BLaER1 treated with 17β-estradiol and CSF1 and Interleukin-3, amounts not matched to agents 10 nM and 100 nM (cell line): Measurements from ENCODE around the gene SF3A2.
A peak's percentile ranks its signal among the peaks of the same experiment; 100 is the strongest.
"Not testable (repeated sequence)": the region's sequence is repeated elsewhere in the genome, so short reads cannot be mapped to it uniquely, and the experiment has no call there.

Experiments
- H3K27ac ChIP-seq, 11 experiments: shearing (Covaris generic); formaldehyde crosslinking; 2 replicates each; pipeline ENCODE4 v1.8.1; 2022
- H3K27me3 ChIP-seq, 11 experiments: shearing (Covaris generic); formaldehyde crosslinking; 2 replicates each; pipeline ENCODE4 v1.8.1; 2022
- H3K36me3 ChIP-seq, 11 experiments: shearing (Covaris generic); formaldehyde crosslinking; 2 replicates each; pipeline ENCODE4 v1.8.1; 2022
- H3K4me1 ChIP-seq, 10 experiments: shearing (Covaris generic); formaldehyde crosslinking; 2 replicates each; pipeline ENCODE4 v1.8.1; 2022
- H3K4me2 ChIP-seq, 11 experiments: shearing (Covaris generic); formaldehyde crosslinking; 2 replicates each; pipeline ENCODE4 v1.8.1; 2022
- H3K4me3 ChIP-seq, 10 experiments: shearing (Covaris generic); formaldehyde crosslinking; 2 replicates each; pipeline ENCODE4 v1.8.1; 2022
- H3K9ac ChIP-seq, 11 experiments: shearing (Covaris generic); formaldehyde crosslinking; 2 replicates each; pipeline ENCODE4 v1.8.1; 2022
- H3K9me3 ChIP-seq, 11 experiments: shearing (Covaris generic); formaldehyde crosslinking; replicated peaks in 1 of 11; 2 replicates each; pipeline ENCODE4 v1.8.1; 2022
- H4K20me1 ChIP-seq, 11 experiments: shearing (Covaris generic); formaldehyde crosslinking; 2 replicates each; pipeline ENCODE4 v1.8.1; 2022
- Cebpa-rat ChIP-seq, 11 experiments: shearing (Covaris generic); IDR thresholded peaks; 2 replicates each; pipeline ENCODE4 v1.8.1; 2022

SF3A2 gene

GRCh38 chr19:2276429-2276986 lies 39.9 kb downstream of the SF3A2 start:
- Histone ChIP-seq H3K36me3 (peaks cover 39 to 52% (median 48%) of the 10 kb centered on the region in 11 experiments), H3K9me3 (no peaks in the 10 kb centered on the region), H3K27me3 (no peaks in the 10 kb centered on the region), H3K4me1 (peaks cover 55 to 94% (median 87%) of the 10 kb centered on the region in 10 experiments), H3K4me3 (no peak overlapping the region), H3K27ac (no peak overlapping the region), H4K20me1 (peaks cover 53 to 97% (median 74%) of the 10 kb centered on the region in 11 experiments), H3K4me2 (peak overlapping the region in 10 of 11 experiments; percentile 3 to 100 (median 44); a peak in 14 of 22 replicates), H3K9ac (peak overlapping the region in 1 of 11 experiments; percentile 17; a peak in 1 of 22 replicates)
- no peak for TF ChIP-seq Cebpa-rat (IDR thresholded peaks at IDR 0.05)

- Histone ChIP-seq H3K27me3 (no peaks in the 10 kb centered on the region), H3K9me3 (no peaks in the 10 kb centered on the region), H3K36me3 (peaks cover 33 to 46% (median 42%) of the 10 kb centered on the region in 11 experiments), H3K4me2 (peak overlapping the region in 9 of 11 experiments; percentile 9 to 100 (median 39); a peak in 16 of 22 replicates), H3K4me3 (no peak overlapping the region), H3K9ac (no peak overlapping the region; a peak in 1 of 22 replicates), H3K27ac (no peak overlapping the region; a peak in 1 of 22 replicates), H4K20me1 (peaks cover 46 to 97% (median 68%) of the 10 kb centered on the region in 11 experiments), H3K4me1 (peaks cover 56 to 94% (median 87%) of the 10 kb centered on the region in 10 experiments)
- no peak for TF ChIP-seq Cebpa-rat (IDR thresholded peaks at IDR 0.05)
These were observed 40.5 kb downstream of the SF3A2 start for GRCh38 chr19:2277138-2277537.

- no peak for TF ChIP-seq Cebpa-rat (IDR thresholded peaks at IDR 0.05)
- H3K9ac ChIP-seq, result no peak overlapping the region
- H3K27ac ChIP-seq, result no peak overlapping the region
- H3K27me3 ChIP-seq, result no peaks in the 10 kb centered on the region
- peaks cover 56 to 95% (median 88%) of the 10 kb centered on the region in 10 experiments for H3K4me1 ChIP-seq
- H3K4me2 ChIP-seq, result peak overlapping the region in 6 of 11 experiments; percentile 12 to 54 (median 27); a peak in 8 of 22 replicates
- H4K20me1 ChIP-seq, result peaks cover 32 to 97% (median 53%) of the 10 kb centered on the region in 11 experiments
- H3K36me3 ChIP-seq, result peaks cover 20 to 32% (median 29%) of the 10 kb centered on the region in 11 experiments
- H3K4me3 ChIP-seq, result no peak overlapping the region
- H3K9me3 ChIP-seq, result no peaks in the 10 kb centered on the region
These were observed 42.0 kb downstream of the SF3A2 start for GRCh38 chr19:2278459-2279158.

GRCh38 chr19:2280633-2281264 lies 44.1 kb downstream of the SF3A2 start:
- Histone ChIP-seq H4K20me1 (peaks cover 10 to 89% (median 32%) of the 10 kb centered on the region in 11 experiments), H3K36me3 (peaks cover 6 to 18% (median 15%) of the 10 kb centered on the region in 11 experiments), H3K27ac (no peak overlapping the region; a peak in 1 of 22 replicates), H3K9me3 (no peaks in the 10 kb centered on the region), H3K9ac (peak overlapping the region in 7 of 11 experiments; percentile 8 to 43 (median 32); a peak in 9 of 22 replicates), H3K27me3 (0 out of 22 replicates have a peak, but pooled peaks cover 0 to under 1% (median 0%) of the 10 kb centered on the region in 11 experiments), H3K4me3 (peak overlapping the region in 4 of 10 experiments; percentile 32 to 46 (median 34); a peak in 6 of 20 replicates), H3K4me1 (peaks cover 38 to 91% (median 83%) of the 10 kb centered on the region in 10 experiments), H3K4me2 (peak overlapping the region; percentile 74 to 94 (median 81))
- TF ChIP-seq Cebpa-rat (IDR thresholded peaks at IDR 0.05), result no peak

- H3K36me3 ChIP-seq, result peaks cover 1 to 10% (median 9%) of the 10 kb centered on the region in 11 experiments; a peak in 18 of 22 replicates
- peak overlapping the region; percentile 84 to 99 (median 97) for H3K4me2 ChIP-seq
- not testable (repeated sequence) for H3K9me3 ChIP-seq, H3K27me3 ChIP-seq
- H3K27ac ChIP-seq, result peak overlapping the region; percentile 50 to 83 (median 71); a peak in 20 of 22 replicates
- H4K20me1 ChIP-seq, result peaks cover 3 to 89% (median 25%) of the 10 kb centered on the region in 11 experiments
- peak overlapping the region; percentile 58 to 76 (median 70) for H3K9ac ChIP-seq
- peaks cover 38 to 91% (median 83%) of the 10 kb centered on the region in 10 experiments for H3K4me1 ChIP-seq
- peak overlapping the region; percentile 7 to 71 (median 52); a peak in 19 of 20 replicates for H3K4me3 ChIP-seq
These were observed 44.8 kb downstream of the SF3A2 start for GRCh38 chr19:2281265-2282061.

- Histone ChIP-seq H4K20me1 (peaks cover 0 to 87% (median 17%) of the 10 kb centered on the region in 11 experiments; a peak in 16 of 22 replicates), H3K4me3 (peak within 1 kb of the TSS; percentile 7 to 71 (median 52); a peak in 19 of 20 replicates), H3K4me1 (peaks cover 37 to 91% (median 83%) of the 10 kb centered on the region in 10 experiments), H3K27ac (peak within 1 kb of the TSS; percentile 50 to 83 (median 71); a peak in 20 of 22 replicates), H3K27me3 (0 out of 22 replicates have a peak, but pooled peaks cover 0 to 3% (median 0%) of the 10 kb centered on the region in 11 experiments), H3K9me3 (no peaks in the 10 kb centered on the region), H3K36me3 (peaks cover 0 to 2% (median under 1%) of the 10 kb centered on the region in 11 experiments; a peak in 6 of 22 replicates), H3K9ac (peak within 1 kb of the TSS; percentile 58 to 76 (median 70)), H3K4me2 (peak within 1 kb of the TSS; percentile 84 to 99 (median 97))
- TF ChIP-seq Cebpa-rat (IDR thresholded peaks at IDR 0.05), result 0 out of 22 replicates have a peak, but pooled peaks of 1 of the 11 experiments have one; percentile 11
These were observed 45.6 kb downstream of the SF3A2 start, which contains the start of gene PEAK3 for GRCh38 chr19:2282062-2282861. Gene PEAK3 (minus strand): TSS chr19:2282175. CDS start chr19:2280931, 1,244 bp downstream.

- peak overlapping the region in 9 of 11 experiments; percentile 58 to 76 (median 68); a peak in 13 of 22 replicates for H3K9ac ChIP-seq
- peak overlapping the region; percentile 84 to 99 (median 97) for H3K4me2 ChIP-seq
- H3K27me3 ChIP-seq, result peaks cover 0 to 9% (median 0%) of the 10 kb centered on the region in 11 experiments; a peak in 1 of 22 replicates
- H3K9me3 ChIP-seq, result no peaks in the 10 kb centered on the region
- no peaks in the 10 kb centered on the region for H3K36me3 ChIP-seq
- H3K4me3 ChIP-seq, result peak overlapping the region in 9 of 10 experiments; percentile 7 to 71 (median 53); a peak in 13 of 20 replicates
- no peak for TF ChIP-seq Cebpa-rat (IDR thresholded peaks at IDR 0.05)
- peaks cover 43 to 91% (median 84%) of the 10 kb centered on the region in 10 experiments for H3K4me1 ChIP-seq
- H4K20me1 ChIP-seq, result peaks cover 0 to 87% (median 16%) of the 10 kb centered on the region in 11 experiments; a peak in 13 of 22 replicates
- H3K27ac ChIP-seq, result peak overlapping the region in 8 of 11 experiments; percentile 63 to 83 (median 75); a peak in 13 of 22 replicates
These were observed 46.2 kb downstream of the SF3A2 start for GRCh38 chr19:2282862-2283237.
